ENCODE data around the gene EPM2A.

GRCh38 chr6:145763742-145764141 lies 28.4 kb upstream of the EPM2A start:
- no peak for TF ChIP-seq CTCF (conservative IDR thresholded peaks at IDR 0.05; ENCODE audit: low read depth, low read length)
- no peak for TF ChIP-seq POLR2A (IDR thresholded peaks at IDR 0.05; ENCODE audit: low read depth, low read length)
- no peak for TF ChIP-seq MAZ (IDR thresholded peaks at IDR 0.05; ENCODE audit: borderline replicate concordance, low read depth, low read length)
